Measurements from ENCODE around the gene FAM110D.

The FAM110D gene

DNA sequence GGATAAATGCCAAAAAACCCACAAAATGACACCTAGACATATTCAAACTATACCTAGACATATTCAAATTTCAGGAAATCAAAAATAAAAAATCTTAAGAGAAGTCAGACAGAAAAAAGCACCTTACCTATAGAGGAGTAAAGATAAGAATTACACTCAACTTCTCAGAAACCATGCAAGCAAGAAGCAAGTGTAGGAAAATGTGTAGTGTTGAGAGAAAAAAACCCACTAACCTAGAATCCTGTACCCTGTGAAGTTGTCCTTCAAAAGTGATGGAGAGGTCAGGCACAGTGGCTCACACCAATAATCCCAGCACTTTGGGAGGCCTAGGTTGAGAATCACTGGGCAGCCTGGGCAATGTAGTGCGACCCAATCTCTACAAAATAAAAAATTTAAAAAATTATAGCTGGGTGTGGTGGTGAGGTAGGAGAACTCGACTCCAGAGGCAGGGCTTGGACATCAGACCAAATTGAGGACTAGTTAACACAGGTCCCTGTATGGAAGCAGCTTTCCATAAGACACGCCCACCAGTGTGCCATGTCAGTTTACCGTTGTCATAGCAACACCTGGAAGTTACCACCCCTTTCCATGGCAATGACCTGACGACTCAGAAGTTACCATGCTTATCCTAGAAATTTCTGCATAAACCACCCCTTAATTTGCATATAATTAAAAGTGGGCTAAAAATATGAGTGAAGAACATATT lies 26.6 kb upstream of the FAM110D start:
- TF ChIP-seq, protein P1, sequence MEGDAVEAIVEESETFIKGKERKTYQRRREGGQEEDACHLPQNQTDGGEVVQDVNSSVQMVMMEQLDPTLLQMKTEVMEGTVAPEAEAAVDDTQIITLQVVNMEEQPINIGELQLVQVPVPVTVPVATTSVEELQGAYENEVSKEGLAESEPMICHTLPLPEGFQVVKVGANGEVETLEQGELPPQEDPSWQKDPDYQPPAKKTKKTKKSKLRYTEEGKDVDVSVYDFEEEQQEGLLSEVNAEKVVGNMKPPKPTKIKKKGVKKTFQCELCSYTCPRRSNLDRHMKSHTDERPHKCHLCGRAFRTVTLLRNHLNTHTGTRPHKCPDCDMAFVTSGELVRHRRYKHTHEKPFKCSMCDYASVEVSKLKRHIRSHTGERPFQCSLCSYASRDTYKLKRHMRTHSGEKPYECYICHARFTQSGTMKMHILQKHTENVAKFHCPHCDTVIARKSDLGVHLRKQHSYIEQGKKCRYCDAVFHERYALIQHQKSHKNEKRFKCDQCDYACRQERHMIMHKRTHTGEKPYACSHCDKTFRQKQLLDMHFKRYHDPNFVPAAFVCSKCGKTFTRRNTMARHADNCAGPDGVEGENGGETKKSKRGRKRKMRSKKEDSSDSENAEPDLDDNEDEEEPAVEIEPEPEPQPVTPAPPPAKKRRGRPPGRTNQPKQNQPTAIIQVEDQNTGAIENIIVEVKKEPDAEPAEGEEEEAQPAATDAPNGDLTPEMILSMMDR (conservative IDR thresholded peaks at IDR 0.05; ENCODE audit: control insufficient read depth, insufficient read depth, low read depth, low read length) = no peak
- H3K4me3 ChIP-seq (ENCODE audit: control insufficient read depth, low read depth, low read length) = no peak overlapping the region
- no peak for DNase-seq (ENCODE audit: low read depth)

DNA sequence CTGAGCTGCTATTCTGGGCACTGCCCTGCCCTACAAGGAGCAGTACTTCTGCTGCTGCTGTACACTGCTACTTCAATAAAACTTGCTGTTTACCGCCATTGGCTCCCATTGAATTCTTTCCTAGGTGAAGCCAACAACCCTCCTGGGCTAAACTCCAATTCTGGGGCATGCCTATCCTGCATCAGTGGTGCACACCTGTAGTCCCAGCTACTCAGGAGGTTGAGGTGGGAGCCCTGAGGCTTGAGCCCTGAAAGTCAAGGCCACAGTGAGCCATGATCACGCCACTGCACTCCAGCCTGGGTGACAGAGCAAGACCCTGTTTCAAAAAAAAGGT lies 26.1 kb upstream of the FAM110D start:
- TF ChIP-seq, protein P1 (conservative IDR thresholded peaks at IDR 0.05; ENCODE audit: control insufficient read depth, insufficient read depth, low read depth, low read length) = no peak
- DNase-seq (ENCODE audit: low read depth) = no peak

DNA sequence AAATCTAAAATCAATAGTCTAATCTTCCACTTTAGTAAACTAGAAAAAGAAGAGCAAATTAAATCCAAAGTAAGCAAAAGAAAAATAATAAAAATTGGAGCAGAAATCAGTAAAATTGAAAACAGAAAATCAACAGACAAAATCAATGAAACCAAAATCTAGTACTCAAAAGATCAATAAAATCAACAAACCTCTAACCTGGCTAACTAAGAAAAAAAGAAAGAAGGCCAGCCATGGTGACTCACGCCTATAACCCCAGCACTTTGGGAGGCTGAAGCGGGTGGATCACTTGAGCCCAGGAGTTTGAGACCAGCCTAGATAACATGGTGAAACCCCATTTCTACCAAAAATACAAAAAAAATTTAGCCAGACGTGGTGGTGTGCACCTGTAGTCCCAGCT lies 24.4 kb upstream of the FAM110D start:
- H3K4me3 ChIP-seq (ENCODE audit: control insufficient read depth, low read depth, low read length) = no peak overlapping the region
- no peak for DNase-seq (ENCODE audit: low read depth)
- TF ChIP-seq, protein P1 (conservative IDR thresholded peaks at IDR 0.05; ENCODE audit: control insufficient read depth, insufficient read depth, low read depth, low read length) = no peak

More for the DNA sequence above, 26.1 kb upstream of the FAM110D start:
- H3K4me3 ChIP-seq (ENCODE audit: control insufficient read depth, low read depth, low read length) = no peak overlapping the region

- DNase-seq (ENCODE audit: low read depth) = no peak
- H3K4me3 ChIP-seq (ENCODE audit: control insufficient read depth, low read depth, low read length) = no peak overlapping the region
- TF ChIP-seq, protein P1 (conservative IDR thresholded peaks at IDR 0.05; ENCODE audit: control insufficient read depth, insufficient read depth, low read depth, low read length) = no peak
Measured at GRCh38 chr1:26138974-26139558, 19.8 kb upstream of the FAM110D start.

- TF ChIP-seq, protein P1 (conservative IDR thresholded peaks at IDR 0.05; ENCODE audit: control insufficient read depth, insufficient read depth, low read depth, low read length) = no peak
- H3K4me3 ChIP-seq (ENCODE audit: control insufficient read depth, low read depth, low read length) = no peak overlapping the region
- no peak for DNase-seq (ENCODE audit: low read depth)
Measured at GRCh38 chr1:26142159-26142558, 16.7 kb upstream of the FAM110D start.

- peak; percentile 84 for DNase-seq (ENCODE audit: low read depth)
- TF ChIP-seq, protein P1 (conservative IDR thresholded peaks at IDR 0.05; ENCODE audit: control insufficient read depth, insufficient read depth, low read depth, low read length) = peak; percentile 76
- no peak overlapping the region for H3K4me3 ChIP-seq (ENCODE audit: control insufficient read depth, low read depth, low read length)
Measured at GRCh38 chr1:26145041-26145959, 13.6 kb upstream of the FAM110D start.

All from fibroblast of mammary gland (primary cell).